ENCODE results near the gene ADSS1.

DNA sequence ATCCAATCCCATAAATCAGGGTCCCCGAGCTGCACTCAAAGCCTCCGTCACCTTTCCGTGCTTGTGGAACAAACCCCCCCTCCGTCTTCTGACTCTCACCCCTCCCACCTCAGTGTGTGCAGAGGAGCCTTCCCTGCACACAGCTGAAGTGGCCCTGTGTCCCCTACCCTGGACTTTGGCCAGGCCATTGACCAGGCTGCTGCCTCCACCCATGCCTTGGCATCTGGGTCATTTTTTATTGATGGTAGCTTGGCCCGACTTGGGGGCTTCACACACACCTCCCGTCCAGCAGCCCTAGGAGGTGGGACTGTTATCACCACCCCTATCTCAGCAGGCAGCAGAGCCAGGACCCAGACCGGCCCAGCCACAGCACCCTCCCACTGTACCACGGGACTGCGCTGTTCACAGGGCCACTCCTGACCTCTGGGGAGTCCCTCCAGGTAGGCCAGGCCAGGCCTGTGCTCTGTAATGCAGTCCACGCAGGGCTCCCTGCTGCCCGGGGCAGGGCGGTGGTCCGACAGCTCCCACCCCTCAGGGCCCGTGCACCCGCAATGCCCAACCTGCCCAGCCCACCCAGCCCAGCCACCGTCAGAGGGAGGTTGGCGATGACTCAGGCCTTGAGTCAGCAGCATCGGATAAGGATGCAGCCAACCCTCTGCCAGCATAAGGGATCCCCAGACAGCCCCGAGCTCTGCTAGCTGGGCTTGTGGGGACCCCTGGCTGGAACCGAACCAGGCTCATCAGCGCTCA lies 43.8 kb upstream of the ADSS1 start:
- TF ChIP-seq, protein P1, sequence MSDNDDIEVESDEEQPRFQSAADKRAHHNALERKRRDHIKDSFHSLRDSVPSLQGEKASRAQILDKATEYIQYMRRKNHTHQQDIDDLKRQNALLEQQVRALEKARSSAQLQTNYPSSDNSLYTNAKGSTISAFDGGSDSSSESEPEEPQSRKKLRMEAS (IDR thresholded peaks at IDR 0.05) = no peak
- no peak for TF ChIP-seq YY1 (IDR thresholded peaks at IDR 0.05; ENCODE audit: low read depth)
- no peak for TF ChIP-seq CREB1 (IDR thresholded peaks at IDR 0.05; ENCODE audit: low read depth)
- TF ChIP-seq EP300 (IDR thresholded peaks at IDR 0.05; ENCODE audit: borderline replicate concordance) = no peak
- TF ChIP-seq, protein P2, sequence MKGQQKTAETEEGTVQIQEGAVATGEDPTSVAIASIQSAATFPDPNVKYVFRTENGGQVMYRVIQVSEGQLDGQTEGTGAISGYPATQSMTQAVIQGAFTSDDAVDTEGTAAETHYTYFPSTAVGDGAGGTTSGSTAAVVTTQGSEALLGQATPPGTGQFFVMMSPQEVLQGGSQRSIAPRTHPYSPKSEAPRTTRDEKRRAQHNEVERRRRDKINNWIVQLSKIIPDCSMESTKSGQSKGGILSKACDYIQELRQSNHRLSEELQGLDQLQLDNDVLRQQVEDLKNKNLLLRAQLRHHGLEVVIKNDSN (IDR thresholded peaks at IDR 0.05) = no peak
- TF ChIP-seq TCF12 (IDR thresholded peaks at IDR 0.05; ENCODE audit: low read depth) = no peak
- TF ChIP-seq, protein P3, sequence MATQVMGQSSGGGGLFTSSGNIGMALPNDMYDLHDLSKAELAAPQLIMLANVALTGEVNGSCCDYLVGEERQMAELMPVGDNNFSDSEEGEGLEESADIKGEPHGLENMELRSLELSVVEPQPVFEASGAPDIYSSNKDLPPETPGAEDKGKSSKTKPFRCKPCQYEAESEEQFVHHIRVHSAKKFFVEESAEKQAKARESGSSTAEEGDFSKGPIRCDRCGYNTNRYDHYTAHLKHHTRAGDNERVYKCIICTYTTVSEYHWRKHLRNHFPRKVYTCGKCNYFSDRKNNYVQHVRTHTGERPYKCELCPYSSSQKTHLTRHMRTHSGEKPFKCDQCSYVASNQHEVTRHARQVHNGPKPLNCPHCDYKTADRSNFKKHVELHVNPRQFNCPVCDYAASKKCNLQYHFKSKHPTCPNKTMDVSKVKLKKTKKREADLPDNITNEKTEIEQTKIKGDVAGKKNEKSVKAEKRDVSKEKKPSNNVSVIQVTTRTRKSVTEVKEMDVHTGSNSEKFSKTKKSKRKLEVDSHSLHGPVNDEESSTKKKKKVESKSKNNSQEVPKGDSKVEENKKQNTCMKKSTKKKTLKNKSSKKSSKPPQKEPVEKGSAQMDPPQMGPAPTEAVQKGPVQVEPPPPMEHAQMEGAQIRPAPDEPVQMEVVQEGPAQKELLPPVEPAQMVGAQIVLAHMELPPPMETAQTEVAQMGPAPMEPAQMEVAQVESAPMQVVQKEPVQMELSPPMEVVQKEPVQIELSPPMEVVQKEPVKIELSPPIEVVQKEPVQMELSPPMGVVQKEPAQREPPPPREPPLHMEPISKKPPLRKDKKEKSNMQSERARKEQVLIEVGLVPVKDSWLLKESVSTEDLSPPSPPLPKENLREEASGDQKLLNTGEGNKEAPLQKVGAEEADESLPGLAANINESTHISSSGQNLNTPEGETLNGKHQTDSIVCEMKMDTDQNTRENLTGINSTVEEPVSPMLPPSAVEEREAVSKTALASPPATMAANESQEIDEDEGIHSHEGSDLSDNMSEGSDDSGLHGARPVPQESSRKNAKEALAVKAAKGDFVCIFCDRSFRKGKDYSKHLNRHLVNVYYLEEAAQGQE (IDR thresholded peaks at IDR 0.05; ENCODE audit: low read depth) = no peak
- no peak for TF ChIP-seq TAF1 (IDR thresholded peaks at IDR 0.05; ENCODE audit: low read depth)
- no peak for TF ChIP-seq FOXM1 (IDR thresholded peaks at IDR 0.05; ENCODE audit: borderline replicate concordance, low read depth)
